Uterus (tissue), 2 donors: Measurements from ENCODE around the gene TNFSF12.

Source experiments
- CTCF ChIP-seq, 4 experiments: fragments of 200-600 bp in 2 of 4; fragments of 450-650 bp in 2 of 4; sonication (generic) in 2 of 4; IDR thresholded peaks; one replicate each; pipeline ENCODE4 v1.5.1; 2016 to 2019; ENCODE audit warnings: antibody characterized with exemption in 4 of 4, mild to moderate bottlenecking in 2 of 4, moderate library complexity in 1 of 4
- POLR2A ChIP-seq, 2 donors: fragments of 450-650 bp; IDR thresholded peaks; one replicate each; pipeline ENCODE4 v1.6.1; 2016; ENCODE audit warnings: antibody characterized with exemption in 2 of 2, mild to moderate bottlenecking in 1 of 2, moderate library complexity in 1 of 2

DNA sequence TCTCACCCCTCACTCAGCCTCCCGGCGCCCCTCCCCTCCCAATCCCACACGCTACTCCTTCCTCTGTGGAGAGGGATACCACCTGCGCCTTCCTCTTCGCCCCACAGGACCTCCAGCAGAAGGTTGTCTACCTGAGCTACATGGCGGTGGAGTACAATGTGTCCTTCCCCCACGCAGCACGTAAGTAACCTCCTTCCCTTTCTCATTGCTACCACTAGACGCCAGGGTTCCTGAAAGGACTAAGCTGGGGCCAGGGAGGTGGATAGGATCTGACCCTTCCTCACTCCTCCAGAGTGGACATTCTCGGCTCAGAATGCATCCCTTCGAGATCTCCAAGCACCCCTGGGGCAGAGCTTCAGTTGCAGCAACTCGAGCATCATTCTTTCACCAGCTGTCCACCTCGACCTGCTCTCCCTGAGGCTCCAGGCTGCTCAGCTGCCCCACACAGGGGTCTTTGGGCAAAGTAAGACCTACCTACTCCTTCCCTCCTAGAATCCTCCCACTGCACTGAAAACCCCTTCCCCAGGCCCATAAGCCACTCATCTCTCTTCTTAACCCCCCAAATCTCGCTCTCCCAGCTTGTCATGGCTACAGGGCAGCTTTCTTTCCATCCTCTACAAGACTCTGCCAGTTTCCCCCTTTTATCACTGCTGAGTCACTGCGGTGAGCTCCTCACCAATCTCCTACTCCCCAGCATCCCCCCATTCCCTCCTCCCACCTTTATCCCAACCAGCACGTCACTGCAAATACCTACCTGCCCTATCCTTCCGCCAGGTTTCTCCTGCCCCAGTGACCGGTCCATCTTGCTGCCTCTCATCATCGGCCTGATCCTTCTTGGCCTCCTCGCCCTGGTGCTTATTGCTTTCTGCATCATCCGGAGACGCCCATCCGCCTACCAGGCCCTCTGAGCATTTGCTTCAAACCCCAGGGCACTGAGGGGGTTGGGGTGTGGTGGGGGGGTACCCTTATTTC lies 32.0 kb downstream of the TNFSF12 start:
- TF ChIP-seq CTCF (IDR thresholded peaks at IDR 0.05) = no peak
- TF ChIP-seq POLR2A (IDR thresholded peaks at IDR 0.05) = no peak
